NB4 (cell line): ENCODE measurements around the gene THOC2.
"Not testable (repeated sequence)": the region's sequence is repeated elsewhere in the genome, so short reads cannot be mapped to it uniquely, and the experiment has no call there.

ENCODE experiments used
- DNase-seq: peaks from one replicate; pipeline ENCODE4 v3.0.0; 2010; ENCODE audit warnings: low read depth
- H3K4me3 ChIP-seq: one replicate; pipeline ENCODE4 v1.5.1; 2011; ENCODE audit warnings: mild to moderate bottlenecking, low read depth, low read length, moderate library complexity
- CTCF ChIP-seq: IDR thresholded peaks from one replicate; pipeline ENCODE4 v1.5.1; 2012; ENCODE audit warnings: low read depth, low read length
- MYC ChIP-seq: IDR thresholded peaks from 2 replicates; pipeline ENCODE4 v1.6.1; 2011; ENCODE audit warnings: low read depth, low read length
- POLR2A ChIP-seq: IDR thresholded peaks from 2 replicates; pipeline ENCODE4 v1.6.1; 2011; ENCODE audit warnings: mild to moderate bottlenecking; ENCODE audit not compliant: insufficient read length; ENCODE audit errors: extremely low read depth
- TF ChIP-seq, protein P1 (sequence below): IDR thresholded peaks from 2 replicates; pipeline ENCODE4 v1.6.1; 2011; ENCODE audit warnings: low read depth, low read length

Gene THOC2, protein sequence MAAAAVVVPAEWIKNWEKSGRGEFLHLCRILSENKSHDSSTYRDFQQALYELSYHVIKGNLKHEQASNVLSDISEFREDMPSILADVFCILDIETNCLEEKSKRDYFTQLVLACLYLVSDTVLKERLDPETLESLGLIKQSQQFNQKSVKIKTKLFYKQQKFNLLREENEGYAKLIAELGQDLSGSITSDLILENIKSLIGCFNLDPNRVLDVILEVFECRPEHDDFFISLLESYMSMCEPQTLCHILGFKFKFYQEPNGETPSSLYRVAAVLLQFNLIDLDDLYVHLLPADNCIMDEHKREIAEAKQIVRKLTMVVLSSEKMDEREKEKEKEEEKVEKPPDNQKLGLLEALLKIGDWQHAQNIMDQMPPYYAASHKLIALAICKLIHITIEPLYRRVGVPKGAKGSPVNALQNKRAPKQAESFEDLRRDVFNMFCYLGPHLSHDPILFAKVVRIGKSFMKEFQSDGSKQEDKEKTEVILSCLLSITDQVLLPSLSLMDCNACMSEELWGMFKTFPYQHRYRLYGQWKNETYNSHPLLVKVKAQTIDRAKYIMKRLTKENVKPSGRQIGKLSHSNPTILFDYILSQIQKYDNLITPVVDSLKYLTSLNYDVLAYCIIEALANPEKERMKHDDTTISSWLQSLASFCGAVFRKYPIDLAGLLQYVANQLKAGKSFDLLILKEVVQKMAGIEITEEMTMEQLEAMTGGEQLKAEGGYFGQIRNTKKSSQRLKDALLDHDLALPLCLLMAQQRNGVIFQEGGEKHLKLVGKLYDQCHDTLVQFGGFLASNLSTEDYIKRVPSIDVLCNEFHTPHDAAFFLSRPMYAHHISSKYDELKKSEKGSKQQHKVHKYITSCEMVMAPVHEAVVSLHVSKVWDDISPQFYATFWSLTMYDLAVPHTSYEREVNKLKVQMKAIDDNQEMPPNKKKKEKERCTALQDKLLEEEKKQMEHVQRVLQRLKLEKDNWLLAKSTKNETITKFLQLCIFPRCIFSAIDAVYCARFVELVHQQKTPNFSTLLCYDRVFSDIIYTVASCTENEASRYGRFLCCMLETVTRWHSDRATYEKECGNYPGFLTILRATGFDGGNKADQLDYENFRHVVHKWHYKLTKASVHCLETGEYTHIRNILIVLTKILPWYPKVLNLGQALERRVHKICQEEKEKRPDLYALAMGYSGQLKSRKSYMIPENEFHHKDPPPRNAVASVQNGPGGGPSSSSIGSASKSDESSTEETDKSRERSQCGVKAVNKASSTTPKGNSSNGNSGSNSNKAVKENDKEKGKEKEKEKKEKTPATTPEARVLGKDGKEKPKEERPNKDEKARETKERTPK (N-terminal part only)

GRCh38 chrX:123732670-123733363 lies at the start of gene THOC2:
TSS of gene THOC2 (minus strand) at chrX:123733052. CDS start at chrX:123733022, 30 bp downstream.
- peak; percentile 93 for DNase-seq
- peak within 1 kb of the TSS; percentile 80 for H3K4me3 ChIP-seq
- TF ChIP-seq, protein P1, sequence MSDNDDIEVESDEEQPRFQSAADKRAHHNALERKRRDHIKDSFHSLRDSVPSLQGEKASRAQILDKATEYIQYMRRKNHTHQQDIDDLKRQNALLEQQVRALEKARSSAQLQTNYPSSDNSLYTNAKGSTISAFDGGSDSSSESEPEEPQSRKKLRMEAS: peak; percentile 76
- no peak for TF ChIP-seq CTCF
- TF ChIP-seq MYC: peak; percentile 70
- peak; percentile 59 for TF ChIP-seq POLR2A

GRCh38 chrX:123781786-123782185 lies 48.9 kb upstream of the THOC2 start:
- not testable (repeated sequence) for H3K4me3 ChIP-seq, DNase-seq

DNA sequence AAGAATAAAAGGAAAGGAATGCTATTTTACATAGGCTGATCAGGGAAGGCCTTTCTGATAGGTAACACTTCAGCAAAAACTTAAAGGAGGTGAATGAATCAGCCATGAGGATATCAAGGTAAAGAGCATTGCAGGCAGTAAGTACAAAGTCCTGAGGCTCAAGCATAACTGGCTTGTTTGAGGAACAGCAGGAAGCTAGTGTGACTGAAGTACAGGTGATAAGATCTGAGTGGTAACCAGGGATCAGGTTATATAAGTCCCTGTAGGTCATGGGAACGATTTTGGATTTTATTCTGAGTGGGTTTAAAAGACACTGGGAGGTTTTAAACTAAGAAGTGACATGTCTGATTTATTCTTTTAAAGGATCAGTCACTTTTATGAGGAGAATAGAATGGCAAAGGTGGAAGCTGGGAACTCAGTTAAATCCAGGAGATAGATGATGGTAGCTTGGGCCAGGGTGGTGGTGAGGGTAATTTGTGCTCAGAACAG lies 47.1 kb upstream of the THOC2 start:
- TF ChIP-seq, protein P1: no peak
- no peak for DNase-seq
- no peak overlapping the region for H3K4me3 ChIP-seq

GRCh38 chrX:123773258-123773988 lies 40.6 kb upstream of the THOC2 start:
- DNase-seq: no peak
- no peak overlapping the region for H3K4me3 ChIP-seq
- TF ChIP-seq MYC (no peak), POLR2A (no peak), CTCF (no peak)
- TF ChIP-seq, protein P1: no peak

DNA sequence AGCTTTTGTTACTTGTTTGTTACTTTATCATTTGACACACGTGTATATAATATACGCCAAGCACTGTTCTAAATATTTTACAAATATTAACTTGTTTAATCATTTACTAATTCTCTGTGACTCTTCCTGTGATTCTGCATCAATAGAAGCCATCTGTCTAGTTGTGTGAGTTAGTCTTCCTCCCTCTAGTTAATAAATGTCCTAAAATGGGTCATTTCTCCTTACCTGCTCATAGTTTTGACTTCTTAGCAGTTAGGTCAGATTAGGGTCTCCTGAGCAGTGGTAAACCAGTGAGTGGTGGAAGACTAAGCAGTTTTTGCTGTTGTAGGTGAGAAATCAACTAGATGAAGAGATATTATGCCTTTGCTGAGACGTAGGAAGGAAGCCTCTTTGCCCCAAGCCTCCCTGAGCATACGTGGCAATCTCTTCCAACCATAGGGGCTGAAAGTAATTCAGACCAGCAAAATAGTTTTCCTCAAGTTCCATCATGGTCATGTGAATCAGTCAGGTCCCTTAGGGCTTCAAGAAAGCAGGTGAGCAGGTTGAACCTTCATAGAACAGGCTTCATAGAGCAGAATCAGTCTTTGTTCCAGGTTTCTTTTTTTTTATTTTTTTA lies 38.7 kb upstream of the THOC2 start:
- DNase-seq: no peak
- H3K4me3 ChIP-seq: no peak overlapping the region
- TF ChIP-seq, protein P1: no peak
- TF ChIP-seq POLR2A: no peak
- no peak for TF ChIP-seq MYC
- no peak for TF ChIP-seq CTCF
